ENCODE results near the gene LZTFL1.
"Not testable (repeated sequence)": the region's sequence is repeated elsewhere in the genome, so short reads cannot be mapped to it uniquely, and the experiment has no call there.

DNA sequence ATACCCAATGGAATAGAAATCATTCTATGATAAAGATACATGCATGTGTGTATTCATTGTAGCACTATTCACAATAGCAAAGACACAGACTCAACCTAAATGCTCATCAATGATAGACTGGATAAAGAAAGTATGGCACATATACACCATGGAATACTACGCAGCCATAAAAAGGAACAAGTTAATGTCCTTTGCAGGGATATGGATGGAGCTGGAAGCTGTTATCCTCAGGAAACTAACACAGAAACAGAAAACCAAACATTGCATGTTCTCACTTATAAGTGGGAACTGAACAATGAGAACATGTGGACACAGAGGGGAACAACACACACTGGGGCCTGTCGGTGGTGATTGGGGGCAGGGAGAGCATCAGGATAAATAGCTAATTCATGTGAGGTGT is 15.1 kb upstream of the LZTFL1 start:
- TF ChIP-seq POLR2A (IDR thresholded peaks at IDR 0.05): not testable (repeated sequence)
- TF ChIP-seq, protein P1, sequence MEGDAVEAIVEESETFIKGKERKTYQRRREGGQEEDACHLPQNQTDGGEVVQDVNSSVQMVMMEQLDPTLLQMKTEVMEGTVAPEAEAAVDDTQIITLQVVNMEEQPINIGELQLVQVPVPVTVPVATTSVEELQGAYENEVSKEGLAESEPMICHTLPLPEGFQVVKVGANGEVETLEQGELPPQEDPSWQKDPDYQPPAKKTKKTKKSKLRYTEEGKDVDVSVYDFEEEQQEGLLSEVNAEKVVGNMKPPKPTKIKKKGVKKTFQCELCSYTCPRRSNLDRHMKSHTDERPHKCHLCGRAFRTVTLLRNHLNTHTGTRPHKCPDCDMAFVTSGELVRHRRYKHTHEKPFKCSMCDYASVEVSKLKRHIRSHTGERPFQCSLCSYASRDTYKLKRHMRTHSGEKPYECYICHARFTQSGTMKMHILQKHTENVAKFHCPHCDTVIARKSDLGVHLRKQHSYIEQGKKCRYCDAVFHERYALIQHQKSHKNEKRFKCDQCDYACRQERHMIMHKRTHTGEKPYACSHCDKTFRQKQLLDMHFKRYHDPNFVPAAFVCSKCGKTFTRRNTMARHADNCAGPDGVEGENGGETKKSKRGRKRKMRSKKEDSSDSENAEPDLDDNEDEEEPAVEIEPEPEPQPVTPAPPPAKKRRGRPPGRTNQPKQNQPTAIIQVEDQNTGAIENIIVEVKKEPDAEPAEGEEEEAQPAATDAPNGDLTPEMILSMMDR (IDR thresholded peaks at IDR 0.05): not testable (repeated sequence)

Measured in esophagus squamous epithelium (tissue), 4 donors.